Erythroblast (primary cell): ENCODE data around the gene KCNJ4.

Experiments
- GATA1 ChIP-seq: IDR thresholded peaks from 2 replicates; pipeline ENCODE4 v1.6.1; 2011; ENCODE audit warnings: low read depth, mild to moderate bottlenecking, control low read depth, low read length, moderate library complexity
- POLR2A ChIP-seq: IDR thresholded peaks from 2 replicates; pipeline ENCODE4 v1.6.1; 2011; ENCODE audit warnings: mild to moderate bottlenecking, low read length

GRCh38 chr22:38383417-38383816 is 71.6 kb downstream of the KCNJ4 start:
- TF ChIP-seq POLR2A = no peak
- no peak for TF ChIP-seq GATA1
